GM21576 (cell line): ENCODE data around the gene AMH.

ENCODE experiments used
- ATAC-seq: cut with Tn5 transposase; IDR thresholded peaks from one replicate; pipeline ENCODE4 v1.9.1; 2021; ENCODE audit warnings: mild to moderate bottlenecking, moderate library complexity; ENCODE audit not compliant: unreplicated experiment

Gene AMH

GRCh38 chr19:2233601-2234280 lies 15.4 kb upstream of the AMH start:
- ATAC-seq, result no peak

GRCh38 chr19:2234996-2235380 lies 14.1 kb upstream of the AMH start:
- ATAC-seq, result no peak

GRCh38 chr19:2235381-2236063 lies 13.6 kb upstream of the AMH start:
- no peak for ATAC-seq

- peak; percentile 14 for ATAC-seq
These were observed 13.1 kb upstream of the AMH start for GRCh38 chr19:2236064-2236313.

- peak; percentile 59 for ATAC-seq
These were observed 12.6 kb upstream of the AMH start, which contains the start of the genes PLEKHJ1 and SF3A2 for GRCh38 chr19:2236314-2237050. PLEKHJ1 (minus strand) TSS chr19:2236329; CDS start chr19:2236248, 81 bp downstream. SF3A2 (plus strand) TSS chr19:2236824; CDS start chr19:2243419, 6,595 bp downstream.

- ATAC-seq, result no peak
These were observed 11.9 kb upstream of the AMH start for GRCh38 chr19:2237051-2237868.

- no peak for ATAC-seq
These were observed 11.3 kb upstream of the AMH start for GRCh38 chr19:2237869-2238153.

- no peak for ATAC-seq
These were observed 9.9 kb upstream of the AMH start for GRCh38 chr19:2239173-2239572.

- ATAC-seq, result no peak
These were observed 9.1 kb upstream of the AMH start for GRCh38 chr19:2239771-2240770.

- no peak for ATAC-seq
These were observed 8.0 kb upstream of the AMH start for GRCh38 chr19:2240881-2241760.

- ATAC-seq, result no peak
These were observed 7.0 kb upstream of the AMH start for GRCh38 chr19:2242092-2242537.

GRCh38 chr19:2242816-2243215 lies 6.3 kb upstream of the AMH start:
- ATAC-seq, result no peak

- no peak for ATAC-seq
These were observed 5.6 kb upstream of the AMH start for GRCh38 chr19:2243274-2244124.

- no peak for ATAC-seq
These were observed 5.1 kb upstream of the AMH start for GRCh38 chr19:2244125-2244411.

GRCh38 chr19:2244486-2244885 lies 4.6 kb upstream of the AMH start:
- no peak for ATAC-seq

- ATAC-seq, result no peak
These were observed 3.9 kb upstream of the AMH start for GRCh38 chr19:2245273-2245672.

GRCh38 chr19:2246014-2246620 lies 3.0 kb upstream of the AMH start:
- ATAC-seq, result no peak

GRCh38 chr19:2246801-2247361 lies 2.2 kb upstream of the AMH start:
- ATAC-seq, result no peak
